Spleen (tissue), 11 donors: ENCODE measurements around the gene CCNY. TPM values are rescaled to one million over a fixed set of nuclear protein-coding genes. Genes with fewer than 3 reads are reported as not detected.

Experiments used
- DNase-seq: peaks from one replicate; pipeline ENCODE4 v3.0.0-alpha.2; 2020
- H3K27ac ChIP-seq, 8 donors: fragments of 200-600 bp; sonication (generic) in 7 of 8; 1 replicate in 4 of 8; 2 replicates in 4 of 8; pipeline versions ENCODE4 v1.5.0 to v1.8.0; 2016 to 2021; ENCODE audit warnings: inconsistent platforms in 4 of 8, mild to moderate bottlenecking in 4 of 8, moderate library complexity in 1 of 8
- H3K27me3 ChIP-seq, 7 donors: fragments of 200-600 bp; sonication (generic) in 6 of 7; replicated peaks in 1 of 7; 1 replicate in 4 of 7; 2 replicates in 3 of 7; pipeline versions ENCODE4 v1.5.0 to v1.8.0; 2016 to 2021; ENCODE audit warnings: inconsistent platforms in 3 of 7, mild to moderate bottlenecking in 1 of 7
- H3K36me3 ChIP-seq, 6 donors: fragments of 200-600 bp; sonication (generic) in 5 of 6; 1 replicate in 4 of 6; 2 replicates in 2 of 6; pipeline versions ENCODE4 v1.5.0 to v1.8.0; 2016 to 2021; ENCODE audit warnings: inconsistent platforms in 2 of 6
- H3K4me1 ChIP-seq, 6 donors: fragments of 200-600 bp; sonication (generic) in 5 of 6; 1 replicate in 3 of 6; 2 replicates in 3 of 6; pipeline versions ENCODE4 v1.5.0 to v1.8.0; 2016 to 2021; ENCODE audit warnings: inconsistent platforms in 3 of 6
- H3K4me3 ChIP-seq, 8 donors: fragments of 200-600 bp; sonication (generic) in 7 of 8; 1 replicate in 4 of 8; 2 replicates in 4 of 8; pipeline versions ENCODE4 v1.5.0 to v1.8.0; 2016 to 2021; ENCODE audit warnings: inconsistent platforms in 4 of 8, mild to moderate bottlenecking in 4 of 8, moderate library complexity in 2 of 8
- H3K9me3 ChIP-seq, 8 donors: fragments of 200-600 bp; sonication (generic) in 7 of 8; 1 replicate in 4 of 8; 2 replicates in 4 of 8; pipeline versions ENCODE4 v1.5.0 to v1.8.0; 2016 to 2021; ENCODE audit warnings: inconsistent platforms in 4 of 8
- POLR2A ChIP-seq, 3 donors: fragments of 450-650 bp; IDR thresholded peaks; one replicate each; pipeline ENCODE4 v1.5.1; 2017; ENCODE audit warnings: antibody characterized with exemption in 3 of 3, mild to moderate bottlenecking in 1 of 3
- POLR2AphosphoS5 ChIP-seq, 3 donors: sonication (generic); formaldehyde crosslinking; IDR thresholded peaks; one replicate each; pipeline ENCODE4 v1.5.1; 2017; ENCODE audit warnings: antibody characterized with exemption in 3 of 3
- WGBS, 5 donors: extraction: QIAGEN DNeasy Blood & Tissue Kit in 3 of 5; methylation state at CpG; one replicate each; pipeline versions ENCODE4 v1.1.5 to v1.1.7; 2013 to 2018; 5-methylcytosine and 5-hydroxymethylcytosine counted together
- intact Hi-C: fragments of 100-400 bp; cut with DNase I; formaldehyde crosslinking; loops from one replicate; pipeline ENCODE4 v1.15.0; 2023; ENCODE audit warnings: low total_unique reads
- polyA plus RNA-seq, 3 donors: library from polyadenylated mRNA; stranded (reverse); fragments of 200-250 nt; gene quantifications; one replicate each; pipeline ENCODE4 v1.2.1, GENCODE V29; 2013
- total RNA-seq, 7 donors: library from RNA; depleted of rRNA in 3 of 7; stranded (reverse); fragments of >200 nt in 3 of 7; fragmentation: NEBNext Ultra II Directional in 4 of 7; extraction: Animal tissue kit (Norgen Biotek cat#: 25700) in 4 of 7; gene quantifications; one replicate each; pipeline versions ENCODE4 v1.1.0 to v1.2.1, GENCODE V29; 2016 to 2021
- TF ChIP-seq, protein P1 (sequence below), 11 experiments: fragments of 200-600 bp in 7 of 11; fragments of 450-650 bp in 4 of 11; sonication (generic) in 4 of 11; IDR thresholded peaks in 8 of 11; conservative IDR thresholded peaks in 3 of 11; 1 replicate in 7 of 11; 2 replicates in 4 of 11; pipeline versions ENCODE4 v1.4.0 to v1.8.0; 2016 to 2021; ENCODE audit warnings: antibody characterized with exemption in 11 of 11, inconsistent platforms in 4 of 11, mild to moderate bottlenecking in 1 of 11
- donor health status: healthy with polysubstance abuse.
- donor health status: DM: no; HTN: no; CAD: no; lungs with moderate emphysema.
- donor health status: DM: no; HTN: no; CAD: no.
- donor health status: Bipolar disorder and iron deficiency.
- donor health status: healthy.
- donor health status: DM: no; HTN: no; CAD: no.
- donor health status: DM: yes; HTN: yes; CAD: no.

The CCNY gene
- total and polyA plus RNA-seq, 10 donors, result 21.1 to 83.1 (median 52.1) TPM

DNA sequence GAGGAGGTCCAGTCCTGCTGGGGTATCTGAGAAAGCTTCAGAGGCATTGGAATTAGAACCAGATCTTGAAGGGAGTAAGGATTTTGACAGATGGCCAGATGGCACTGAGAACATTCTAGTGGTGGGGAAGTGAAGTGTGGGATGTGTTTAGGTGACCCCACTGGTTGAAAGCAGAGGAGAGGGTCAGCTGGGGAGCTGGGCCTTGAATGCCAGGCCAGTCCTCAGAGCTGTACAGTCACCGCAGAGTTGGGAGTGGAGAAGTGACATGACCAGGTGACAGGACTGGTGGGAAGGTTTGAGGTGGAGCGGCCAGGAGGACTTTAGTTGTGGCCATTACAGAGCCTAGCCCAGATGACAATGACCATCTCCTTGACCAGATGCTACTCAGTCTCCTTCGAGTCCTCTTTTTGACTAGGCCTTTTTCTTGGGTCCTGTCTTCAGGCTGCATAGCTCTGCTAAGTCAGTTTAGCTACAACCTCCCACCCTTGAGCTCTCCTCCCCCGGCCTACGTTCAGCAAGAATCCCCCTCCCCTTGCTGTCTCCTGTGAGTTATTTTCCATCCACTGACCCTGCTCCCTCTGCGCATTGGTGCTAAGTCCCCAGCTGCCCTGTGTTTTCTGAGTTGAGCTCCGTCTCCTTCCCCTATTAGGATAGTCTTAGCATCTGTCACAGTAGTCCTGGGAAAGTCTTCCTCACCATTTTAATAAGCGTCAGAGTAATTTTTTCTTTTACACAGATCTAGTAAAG lies 56.3 kb downstream of the CCNY start:
- H3K27me3 ChIP-seq, result no peaks in the 10 kb centered on the region
- WGBS, 5 donors, result 91 to 97% (median 94%) methylated on average over 8 of the region's 8 CpGs
- H3K36me3 ChIP-seq, result no peaks in the 10 kb centered on the region
- H3K4me1 ChIP-seq, result peaks cover 0 to 69% (median 28%) of the 10 kb centered on the region in 6 donors
- H3K27ac ChIP-seq, result no peak overlapping the region
- intact Hi-C loops, result no loop called here
- H3K4me3 ChIP-seq, result no peak overlapping the region
- peaks cover 2 to 33% (median 28%) of the 10 kb centered on the region in 8 donors for H3K9me3 ChIP-seq
- DNase-seq, result no peak
- TF ChIP-seq POLR2A (IDR thresholded peaks at IDR 0.05), result no peak
- no peak for TF ChIP-seq POLR2AphosphoS5 (IDR thresholded peaks at IDR 0.05)
- TF ChIP-seq, protein P1, sequence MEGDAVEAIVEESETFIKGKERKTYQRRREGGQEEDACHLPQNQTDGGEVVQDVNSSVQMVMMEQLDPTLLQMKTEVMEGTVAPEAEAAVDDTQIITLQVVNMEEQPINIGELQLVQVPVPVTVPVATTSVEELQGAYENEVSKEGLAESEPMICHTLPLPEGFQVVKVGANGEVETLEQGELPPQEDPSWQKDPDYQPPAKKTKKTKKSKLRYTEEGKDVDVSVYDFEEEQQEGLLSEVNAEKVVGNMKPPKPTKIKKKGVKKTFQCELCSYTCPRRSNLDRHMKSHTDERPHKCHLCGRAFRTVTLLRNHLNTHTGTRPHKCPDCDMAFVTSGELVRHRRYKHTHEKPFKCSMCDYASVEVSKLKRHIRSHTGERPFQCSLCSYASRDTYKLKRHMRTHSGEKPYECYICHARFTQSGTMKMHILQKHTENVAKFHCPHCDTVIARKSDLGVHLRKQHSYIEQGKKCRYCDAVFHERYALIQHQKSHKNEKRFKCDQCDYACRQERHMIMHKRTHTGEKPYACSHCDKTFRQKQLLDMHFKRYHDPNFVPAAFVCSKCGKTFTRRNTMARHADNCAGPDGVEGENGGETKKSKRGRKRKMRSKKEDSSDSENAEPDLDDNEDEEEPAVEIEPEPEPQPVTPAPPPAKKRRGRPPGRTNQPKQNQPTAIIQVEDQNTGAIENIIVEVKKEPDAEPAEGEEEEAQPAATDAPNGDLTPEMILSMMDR (IDR thresholded peaks at IDR 0.05 in 8 of 11, conservative IDR thresholded peaks at IDR 0.05 in 3 of 11), result no peak

DNA sequence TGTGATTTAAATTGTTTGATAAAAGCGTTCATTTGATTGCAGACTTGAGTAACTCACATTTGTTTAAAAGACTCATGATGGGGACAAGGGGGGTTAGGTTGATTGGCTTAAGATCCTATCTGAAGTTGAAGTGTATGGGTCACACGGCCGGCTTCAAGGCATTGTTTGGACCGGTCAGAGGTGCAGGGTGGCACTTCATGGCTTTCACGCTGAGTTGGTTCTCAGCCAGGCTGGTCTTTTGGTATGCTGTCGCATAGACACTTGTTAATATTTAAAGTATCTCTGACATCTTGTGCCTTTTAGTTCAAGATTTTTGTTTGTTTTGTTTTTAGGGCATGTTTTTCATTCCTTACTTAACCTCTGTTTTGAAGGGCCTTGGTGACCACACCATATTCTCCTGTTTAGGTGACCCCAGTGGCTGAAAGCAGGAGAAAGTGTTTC lies 58.1 kb downstream of the CCNY start:
- TF ChIP-seq POLR2AphosphoS5 (IDR thresholded peaks at IDR 0.05) (no peak), POLR2A (IDR thresholded peaks at IDR 0.05) (no peak)
- TF ChIP-seq, protein P1 (IDR thresholded peaks at IDR 0.05 in 8 of 11, conservative IDR thresholded peaks at IDR 0.05 in 3 of 11), result no peak

DNA sequence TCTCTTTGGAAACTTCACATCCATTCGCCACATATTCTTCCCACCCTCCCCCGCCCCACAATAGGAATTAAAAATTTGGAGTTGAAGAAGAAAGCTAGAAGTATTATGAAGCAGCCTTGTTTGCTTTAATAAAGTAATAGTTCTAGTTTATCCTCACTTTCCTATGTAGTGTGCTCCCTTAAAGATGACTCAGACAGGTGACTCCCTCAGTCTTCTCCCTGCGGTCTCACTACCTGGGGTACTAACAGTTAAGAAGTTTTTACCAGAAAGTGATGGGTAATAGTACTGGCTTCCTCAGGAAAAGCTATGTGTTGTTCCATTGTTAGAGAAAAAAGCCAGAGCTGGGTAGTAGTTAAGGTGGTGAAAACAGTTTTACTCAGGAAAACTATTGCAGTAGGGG lies 58.6 kb downstream of the CCNY start:
- TF ChIP-seq POLR2A (IDR thresholded peaks at IDR 0.05) (no peak), POLR2AphosphoS5 (IDR thresholded peaks at IDR 0.05) (no peak)
- TF ChIP-seq, protein P1 (IDR thresholded peaks at IDR 0.05 in 8 of 11, conservative IDR thresholded peaks at IDR 0.05 in 3 of 11), result no peak
- H3K27ac ChIP-seq, result no peak overlapping the region
- H3K9me3 ChIP-seq, result peaks cover 2 to 19% (median 16%) of the 10 kb centered on the region in 8 donors
- H3K27me3 ChIP-seq, result no peaks in the 10 kb centered on the region
- WGBS, 5 donors, result 93 to 97% (median 95%) methylated on average over 3 of the region's 3 CpGs
- H3K4me3 ChIP-seq, result no peak overlapping the region
- intact Hi-C loops, result no loop called here
- H3K36me3 ChIP-seq, result no peaks in the 10 kb centered on the region
- H3K4me1 ChIP-seq, result peaks cover 3 to 86% (median 42%) of the 10 kb centered on the region in 6 donors
- DNase-seq, result no peak

More for the DNA sequence above, 58.1 kb downstream of the CCNY start:
- no peaks in the 10 kb centered on the region for H3K36me3 ChIP-seq
- H3K4me1 ChIP-seq, result peaks cover 3 to 81% (median 37%) of the 10 kb centered on the region in 6 donors
- H3K9me3 ChIP-seq, result peaks cover 2 to 24% (median 21%) of the 10 kb centered on the region in 8 donors
- no peaks in the 10 kb centered on the region for H3K27me3 ChIP-seq
- 68 to 93% (median 80%) methylated on average over 6 of the region's 6 CpGs for WGBS, 5 donors
- intact Hi-C loops, result no loop called here
- no peak overlapping the region for H3K4me3 ChIP-seq
- no peak overlapping the region for H3K27ac ChIP-seq
- DNase-seq, result no peak
